ENCODE measurements around the gene NTRK1.

The NTRK1 gene

DNA sequence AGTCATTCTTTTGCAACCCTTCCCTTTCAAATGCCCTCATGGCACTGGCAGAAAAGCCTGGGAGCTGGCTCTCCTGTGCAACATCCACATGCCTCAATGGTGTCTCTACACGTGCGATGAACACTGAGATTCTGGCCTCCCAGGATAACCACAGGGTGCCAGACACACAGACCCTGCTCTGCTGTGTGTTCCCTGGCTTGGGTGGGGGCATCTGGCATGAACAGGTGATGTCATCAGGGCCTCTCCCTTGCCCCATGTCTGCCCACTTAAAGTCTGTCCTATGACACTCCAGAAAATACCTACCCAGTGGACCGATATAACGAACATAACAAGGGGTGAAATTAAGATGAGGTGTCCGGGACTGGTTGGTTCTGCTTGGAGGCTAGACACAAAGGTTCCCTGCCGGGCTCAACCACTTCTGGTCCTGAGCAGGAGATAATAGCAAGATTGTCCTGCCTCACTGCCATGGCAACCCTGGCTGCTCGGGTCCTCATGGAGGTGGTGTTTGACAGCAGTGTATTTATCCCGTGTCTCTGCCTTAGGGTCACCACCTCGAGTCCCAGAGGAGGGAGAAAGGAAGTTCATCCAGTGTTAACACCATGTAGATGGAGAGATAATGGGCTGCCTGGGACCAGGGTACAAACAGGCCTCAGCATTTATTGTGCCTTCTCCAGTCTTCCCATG is 21.1 kb upstream of the NTRK1 start:
- no peak for DNase-seq

DNA sequence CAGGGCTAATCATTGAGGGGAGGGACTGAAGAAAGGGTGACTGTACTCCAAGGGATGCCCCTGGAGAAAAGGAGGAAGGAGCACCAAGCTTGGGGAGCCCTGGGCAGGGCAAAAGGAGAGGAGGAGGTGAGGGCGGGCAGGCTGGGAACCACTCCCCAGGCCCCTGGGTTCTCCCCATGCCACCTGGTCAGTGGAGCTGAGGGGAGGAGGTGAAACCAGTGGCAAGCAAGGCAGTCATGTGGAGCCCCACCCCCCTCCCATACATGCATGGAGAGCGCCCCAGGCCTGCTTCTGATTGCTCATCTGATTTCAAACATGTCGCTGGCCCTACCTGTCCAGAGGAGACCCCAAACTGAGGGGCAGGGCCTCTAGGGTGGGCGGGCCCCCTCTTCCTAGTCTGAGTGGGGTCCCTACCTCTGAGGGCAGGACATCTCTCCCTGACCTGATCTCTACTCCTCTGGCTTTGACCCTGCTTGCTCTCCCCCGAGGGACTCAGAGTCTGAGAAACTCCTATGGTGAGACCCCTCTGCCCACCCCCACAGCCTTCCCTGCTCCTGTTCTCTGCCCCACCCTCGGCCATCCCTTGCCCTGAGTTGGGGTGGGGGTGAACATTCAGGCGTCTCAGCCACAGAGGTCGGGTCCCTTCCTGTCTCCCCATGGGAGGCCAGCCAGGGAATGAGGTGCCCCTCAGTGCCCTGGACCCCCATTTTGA is 20.3 kb upstream of the NTRK1 start:
- DNase-seq, result no peak

DNA sequence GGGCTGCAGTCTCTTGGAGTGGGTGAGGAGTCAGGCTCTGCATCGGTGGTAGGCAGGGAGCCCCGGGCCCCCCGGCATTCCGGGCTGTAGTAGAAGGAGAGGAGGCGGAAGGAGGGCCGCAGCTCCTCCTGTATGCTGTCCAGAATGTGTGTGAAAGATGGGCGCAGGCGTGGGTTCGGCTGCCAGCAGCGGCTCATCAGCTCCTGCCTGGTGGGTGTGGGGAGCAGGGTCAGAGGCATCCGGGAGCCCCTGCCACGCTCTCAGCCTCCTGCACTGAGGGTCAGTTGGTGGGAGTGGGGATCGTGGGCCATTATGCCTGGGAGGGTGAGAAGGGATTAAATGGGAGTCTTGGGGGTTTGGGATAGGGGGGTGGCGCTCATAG is 19.8 kb upstream of the NTRK1 start:
- no peak for DNase-seq

DNA sequence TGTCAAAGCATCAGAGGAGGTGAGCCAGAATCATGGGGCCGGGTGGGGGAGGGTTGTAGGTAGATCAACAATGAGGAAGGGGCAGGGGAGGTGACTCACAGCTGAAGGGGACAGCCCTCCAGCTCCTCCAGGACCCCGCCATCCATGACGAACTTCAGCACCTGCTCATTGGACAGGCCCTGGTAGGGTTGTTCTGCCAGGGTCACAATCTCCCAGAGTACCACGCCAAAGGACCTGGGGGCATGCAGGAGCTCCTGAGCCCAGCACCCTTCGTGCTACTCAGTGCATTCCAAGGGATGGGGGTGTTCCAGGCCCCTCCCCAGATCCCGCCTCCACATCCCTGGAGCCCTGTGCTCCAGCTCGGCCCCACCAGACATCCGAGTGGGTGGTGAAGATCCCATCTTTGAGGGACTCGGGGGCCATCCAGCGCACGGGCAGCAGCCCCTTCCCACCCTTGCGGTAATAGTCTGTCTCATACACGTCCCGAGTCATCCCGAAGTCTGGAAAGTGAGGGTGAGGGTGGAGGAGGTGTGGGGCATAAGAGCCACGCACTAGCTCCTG is 19.3 kb upstream of the NTRK1 start:
- DNase-seq, result no peak

DNA sequence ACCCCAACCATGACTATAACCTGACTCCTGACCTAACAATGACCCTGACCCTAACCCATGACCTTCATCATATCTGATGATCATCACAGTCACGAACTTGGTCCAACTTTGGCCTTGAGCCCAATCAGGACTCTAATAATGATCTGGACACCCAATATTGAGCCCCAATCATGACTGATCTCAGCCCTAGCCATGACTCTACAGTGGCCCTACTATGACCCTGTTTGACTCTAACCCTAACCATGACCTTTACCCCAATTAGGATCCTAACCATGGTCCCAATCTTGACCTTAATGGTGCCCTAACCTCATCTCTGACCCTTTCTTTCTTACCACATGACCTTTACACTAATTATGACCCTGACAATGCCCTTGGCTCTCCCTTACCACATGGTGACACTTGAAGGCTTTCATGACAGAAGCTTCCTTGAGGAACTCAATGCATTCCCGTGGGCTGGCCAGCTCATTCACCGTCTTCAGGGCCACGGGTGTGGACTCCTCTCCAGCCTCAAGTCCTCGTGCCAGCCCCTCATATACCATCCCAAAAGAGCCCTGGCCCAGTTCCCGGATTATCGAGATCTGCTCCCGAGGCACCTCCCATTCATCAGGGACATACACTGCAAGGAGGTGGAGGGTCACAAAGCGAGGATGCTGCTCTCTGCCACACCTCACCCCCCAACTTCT is 17.9 kb upstream of the NTRK1 start:
- no peak for DNase-seq

DNA sequence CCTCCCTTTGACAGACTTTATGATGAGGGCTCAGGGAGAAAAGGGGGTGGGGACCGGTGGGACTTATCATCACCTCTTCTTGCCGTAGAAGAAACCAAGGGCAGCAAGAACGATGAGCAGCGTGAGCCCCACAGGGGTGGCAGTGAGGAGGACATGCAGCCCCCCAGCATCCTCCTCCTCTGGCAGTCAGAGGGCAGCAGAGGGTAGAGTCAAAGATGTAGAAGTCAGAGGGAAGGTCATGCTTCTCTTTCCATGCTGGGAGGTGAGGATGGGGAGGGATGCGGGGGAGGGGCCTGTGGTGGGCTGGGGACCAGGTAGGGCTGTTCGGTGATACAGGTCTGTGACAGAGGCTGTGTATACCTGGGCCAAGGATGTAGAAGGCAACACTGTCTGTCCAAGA is 16.6 kb upstream of the NTRK1 start:
- no peak for DNase-seq

DNA sequence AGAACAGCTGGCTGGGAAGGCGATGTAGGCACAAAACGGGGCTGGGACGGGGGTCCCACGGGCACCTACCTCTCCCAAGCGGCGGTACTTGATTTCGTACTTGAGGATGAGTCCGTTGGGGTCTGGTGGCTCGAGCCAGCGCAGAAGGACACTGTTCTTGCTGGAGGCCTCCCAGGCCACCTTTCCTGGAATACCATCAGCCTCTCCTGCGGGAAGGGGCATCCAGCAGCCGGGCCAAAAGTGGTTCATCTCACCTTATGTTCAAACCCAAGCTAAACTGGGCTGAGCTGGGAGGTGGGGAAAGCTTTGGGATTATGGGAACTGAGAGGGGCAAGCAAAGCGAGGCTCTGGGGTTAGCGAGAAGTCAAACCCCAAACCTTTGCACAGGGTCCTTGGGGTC is 16.0 kb upstream of the NTRK1 start:
- DNase-seq, result no peak

DNA sequence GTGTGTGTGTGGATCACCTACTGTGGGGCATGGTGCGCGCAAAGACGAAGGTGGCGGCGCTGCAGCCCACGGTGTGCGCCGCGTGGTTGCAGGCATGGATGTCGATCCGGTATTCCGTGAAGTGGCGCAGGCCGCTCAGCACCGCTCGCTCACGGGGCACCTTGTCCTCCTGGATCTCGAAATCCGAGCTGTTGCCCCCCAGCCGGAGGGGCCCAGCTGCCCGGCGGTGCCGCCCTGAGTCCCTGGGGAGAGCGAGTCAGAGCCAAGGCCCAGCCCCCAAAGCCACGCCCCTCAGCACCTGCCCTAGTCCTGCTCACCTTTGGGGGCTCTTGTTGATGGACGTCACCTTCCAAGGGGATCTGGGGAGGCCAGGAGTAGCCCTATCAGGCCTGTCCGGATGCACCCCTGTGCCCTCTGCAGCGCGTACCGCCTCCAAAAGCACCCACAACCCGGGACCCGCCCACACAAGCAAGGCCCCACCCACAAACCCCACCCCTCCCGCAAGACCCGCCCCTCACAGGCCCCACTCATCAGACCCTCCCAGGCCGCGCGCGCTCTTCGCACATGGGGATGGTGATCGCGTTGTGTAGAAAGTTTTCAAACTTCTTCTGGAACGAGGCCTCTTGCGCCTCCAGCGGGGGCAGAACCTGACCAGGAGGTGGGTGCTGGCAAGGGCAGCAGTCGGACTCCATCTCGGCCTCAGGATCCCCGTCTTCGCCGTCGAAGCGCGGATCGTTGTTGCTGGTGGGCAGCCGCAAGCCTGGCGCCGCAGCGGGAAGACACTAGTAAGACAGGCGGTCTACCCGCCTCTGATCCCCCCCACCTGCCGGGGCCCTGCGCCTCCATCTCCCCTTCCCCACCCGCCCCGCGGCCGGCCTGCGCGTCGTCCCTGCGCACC is 15.4 kb upstream of the NTRK1 start:
- no peak for DNase-seq

DNA sequence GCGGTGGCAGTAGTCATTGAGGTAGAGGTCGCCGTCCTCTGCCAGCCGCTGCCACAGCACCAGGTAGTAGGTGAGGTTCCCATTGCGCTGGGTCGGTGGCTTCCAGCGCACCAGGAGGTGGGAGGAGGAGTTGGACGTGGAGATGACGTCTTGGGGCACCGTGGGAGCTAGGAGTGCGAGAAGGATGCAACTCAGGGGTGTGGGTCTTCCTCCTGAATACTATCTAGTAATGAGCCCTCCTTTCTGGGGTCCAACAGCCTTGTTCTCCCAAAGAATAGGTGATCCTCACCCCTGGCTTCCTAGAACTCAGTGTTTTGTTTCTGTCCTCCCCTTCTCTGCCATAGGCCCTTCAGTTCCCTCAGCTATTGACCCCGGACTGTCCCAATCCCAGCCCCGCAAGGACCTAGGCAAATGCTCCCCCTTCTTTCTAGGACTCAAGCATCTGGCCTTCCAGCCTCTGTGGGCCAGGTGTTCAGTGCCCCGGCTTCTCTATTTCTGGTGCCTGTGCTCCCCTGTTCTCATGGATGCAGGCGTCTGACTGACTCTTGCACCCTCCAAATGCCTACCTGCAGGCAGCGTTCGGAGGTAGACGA is 14.6 kb upstream of the NTRK1 start:
- no peak for DNase-seq

DNA sequence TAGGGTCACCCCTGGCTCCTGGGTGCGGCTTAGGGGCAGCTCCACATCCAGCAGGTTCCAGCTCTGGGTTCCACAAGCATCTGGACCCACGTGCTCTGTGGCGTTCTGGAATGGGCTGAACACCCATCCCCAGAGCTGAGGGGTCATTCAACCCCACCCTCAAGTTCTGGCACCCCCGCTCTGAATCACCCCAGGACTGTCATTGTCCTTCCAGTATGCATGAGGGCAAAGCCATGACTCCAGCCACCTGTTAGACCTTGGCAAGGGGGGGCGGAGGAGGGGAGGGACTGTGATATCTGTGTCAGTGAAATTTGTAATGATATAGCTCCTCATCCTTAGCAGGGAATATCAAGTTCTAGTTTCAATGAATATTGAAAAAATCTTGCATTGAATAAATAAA is 14.0 kb upstream of the NTRK1 start:
- no peak for DNase-seq

DNA sequence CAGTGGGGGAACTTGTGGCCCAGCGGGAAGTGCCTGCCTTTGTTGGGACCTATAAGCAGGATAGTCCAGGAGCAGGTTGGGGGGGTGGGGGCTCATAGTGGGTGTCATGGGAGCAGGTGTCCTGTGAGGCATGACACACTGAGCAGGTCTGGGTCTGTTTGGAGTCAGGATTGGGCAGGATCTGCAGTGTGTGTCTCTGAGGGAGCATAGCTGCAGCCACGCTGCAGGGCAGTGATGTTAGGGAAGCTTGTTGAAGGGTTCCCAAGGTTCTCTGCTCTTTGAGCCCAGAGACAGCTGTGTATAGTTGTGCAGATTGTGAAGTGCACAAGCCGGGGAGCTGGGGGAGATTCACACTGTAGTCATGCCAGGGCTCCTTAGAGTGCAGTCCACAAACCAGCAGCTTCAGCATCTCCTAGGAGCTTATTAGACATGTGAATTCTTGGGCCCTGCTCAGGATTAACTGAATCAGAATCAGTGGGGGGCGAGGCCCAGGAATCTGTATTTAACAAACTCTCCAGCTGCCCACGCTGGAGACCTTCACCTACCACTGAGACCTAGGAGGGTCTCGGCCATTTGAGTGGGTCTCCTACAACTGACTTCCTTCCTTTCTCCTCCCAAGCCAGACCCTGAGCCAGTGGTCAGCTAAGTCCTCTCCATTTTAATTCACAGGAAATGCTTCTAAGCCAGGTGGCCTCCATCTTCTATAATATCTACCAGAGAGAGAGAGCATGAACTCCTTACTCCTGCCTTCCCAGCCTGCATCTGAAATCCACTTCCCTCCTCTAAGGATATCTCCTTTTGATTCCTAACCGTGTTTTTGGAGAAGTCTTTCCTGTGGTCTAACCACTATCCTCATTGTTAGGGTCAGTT is 12.8 kb upstream of the NTRK1 start:
- no peak for DNase-seq

DNA sequence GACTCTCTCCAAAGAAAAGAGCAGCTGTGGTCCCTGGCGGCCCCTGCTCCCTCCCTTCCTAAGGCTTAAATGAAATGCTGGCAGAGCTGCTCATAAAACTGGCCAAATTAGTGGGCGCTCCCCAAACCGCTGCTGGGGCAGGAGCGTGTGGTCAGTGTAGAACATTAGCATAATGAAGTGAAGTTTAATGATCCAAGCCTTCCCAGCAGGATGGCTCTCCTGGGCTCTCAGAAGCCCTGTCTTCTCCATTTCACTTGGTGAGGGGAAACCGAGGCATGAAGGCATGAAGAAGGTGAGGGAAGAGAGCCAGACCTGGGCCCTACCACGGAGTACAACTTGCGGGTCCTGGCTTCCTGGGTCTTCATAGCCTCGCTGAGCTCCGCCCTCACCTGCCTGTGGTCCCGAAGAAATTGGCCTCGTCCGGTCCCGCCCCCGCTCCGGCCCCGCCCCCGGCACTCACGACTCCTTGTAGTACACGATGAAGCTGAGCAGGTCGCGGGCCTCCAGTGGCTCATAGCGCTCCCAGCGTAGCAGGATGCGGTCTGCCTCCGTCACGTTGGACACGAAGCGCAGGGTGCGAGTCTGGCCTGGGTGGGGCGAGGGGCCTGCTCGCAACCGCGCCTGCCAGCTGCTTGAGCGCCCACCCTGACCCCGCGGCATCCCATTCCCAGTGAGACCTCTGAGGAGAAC is 12.1 kb upstream of the NTRK1 start:
- DNase-seq, result no peak

DNA sequence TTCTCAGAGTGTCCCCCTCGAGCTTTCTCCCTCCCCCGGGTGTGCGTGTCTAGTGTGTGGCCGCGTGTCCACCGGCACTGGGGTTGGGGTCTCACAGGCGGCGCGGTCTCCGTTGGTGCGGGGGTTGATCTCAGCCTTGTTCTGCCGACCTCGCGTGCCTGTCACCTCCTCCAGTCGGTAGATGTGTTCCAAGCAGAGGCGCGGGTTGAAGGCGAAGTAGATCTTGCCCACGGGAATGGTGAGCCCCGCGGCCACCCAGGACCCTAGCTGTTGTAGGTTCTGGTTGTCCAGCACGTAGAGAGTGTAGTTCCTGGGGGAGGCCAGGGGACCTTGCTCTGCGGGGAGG is 11.5 kb upstream of the NTRK1 start:
- no peak for DNase-seq

DNA sequence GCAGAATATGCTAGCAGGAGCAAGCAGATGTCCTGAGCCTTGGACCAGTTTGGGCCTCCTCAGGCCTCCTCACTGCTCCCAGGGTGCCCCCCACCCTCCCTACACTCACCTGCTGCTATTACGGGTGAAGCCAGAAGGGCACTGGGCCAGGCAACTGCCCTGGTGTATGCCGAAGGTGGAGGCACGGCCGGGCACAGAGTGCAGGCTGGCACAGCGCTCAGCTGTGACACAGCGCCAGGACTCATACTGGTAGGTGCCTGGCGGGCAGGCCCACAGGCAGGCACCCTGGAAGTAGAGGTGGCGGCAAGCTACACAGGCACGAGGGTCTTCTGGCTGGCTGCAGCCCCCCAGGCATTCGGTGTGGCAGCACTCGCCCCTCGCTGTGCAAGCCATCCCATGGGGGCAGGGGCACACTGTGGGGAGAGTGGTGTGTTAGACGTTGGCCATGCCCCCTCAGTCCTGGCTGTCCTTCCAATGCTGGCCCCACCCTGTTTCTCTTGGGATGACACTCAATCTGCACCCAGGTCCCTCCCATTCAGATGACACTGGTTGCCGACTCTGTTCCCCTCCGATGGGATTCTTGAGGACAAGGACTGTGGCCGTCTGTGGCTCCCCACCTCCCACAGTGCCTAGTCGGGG is 8.8 kb upstream of the NTRK1 start:
- DNase-seq, result no peak

DNA sequence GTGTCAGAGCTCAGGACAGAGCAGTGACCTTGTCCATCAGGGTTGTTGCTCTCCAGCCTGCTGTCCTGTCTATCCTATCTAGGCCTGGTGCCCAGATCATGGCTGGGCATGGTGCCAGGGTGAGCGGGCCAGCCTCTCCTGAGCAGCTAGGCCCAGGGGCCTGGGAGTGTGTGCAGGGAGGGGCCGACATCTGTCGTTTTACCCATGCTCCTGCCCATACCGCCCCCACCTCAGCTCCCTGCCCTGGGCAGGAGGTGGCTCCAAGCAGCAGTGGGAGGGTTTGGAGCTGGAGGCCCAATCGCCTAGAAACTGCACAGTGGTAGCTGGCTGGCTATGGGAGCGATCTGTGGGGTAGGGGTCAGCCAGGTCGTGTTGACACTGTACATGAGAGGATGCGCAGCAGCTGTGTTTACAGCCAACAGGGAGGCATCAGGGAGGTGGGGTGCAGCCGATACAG is 8.2 kb upstream of the NTRK1 start:
- DNase-seq, result peak; percentile 59

DNA sequence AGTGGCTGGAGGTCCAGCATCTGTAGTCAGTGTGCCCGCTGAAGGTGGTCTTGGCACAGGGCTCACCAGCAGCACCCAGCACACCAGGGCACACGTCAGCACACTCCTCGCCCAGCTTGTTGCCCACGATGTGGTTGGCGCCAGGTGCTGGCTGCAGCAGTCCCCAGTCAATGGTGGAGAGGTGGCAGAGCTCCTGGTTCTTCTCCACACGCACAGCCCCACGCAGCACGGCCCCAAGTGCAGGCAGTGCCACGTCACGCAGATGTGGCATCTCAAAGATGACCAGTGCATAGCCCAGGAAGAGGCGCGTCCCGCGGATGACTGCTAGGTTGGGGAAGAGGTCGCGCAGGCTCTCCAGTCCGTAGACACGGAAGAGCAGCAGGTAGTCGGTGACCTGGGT is 6.9 kb upstream of the NTRK1 start:
- DNase-seq, result no peak

DNA sequence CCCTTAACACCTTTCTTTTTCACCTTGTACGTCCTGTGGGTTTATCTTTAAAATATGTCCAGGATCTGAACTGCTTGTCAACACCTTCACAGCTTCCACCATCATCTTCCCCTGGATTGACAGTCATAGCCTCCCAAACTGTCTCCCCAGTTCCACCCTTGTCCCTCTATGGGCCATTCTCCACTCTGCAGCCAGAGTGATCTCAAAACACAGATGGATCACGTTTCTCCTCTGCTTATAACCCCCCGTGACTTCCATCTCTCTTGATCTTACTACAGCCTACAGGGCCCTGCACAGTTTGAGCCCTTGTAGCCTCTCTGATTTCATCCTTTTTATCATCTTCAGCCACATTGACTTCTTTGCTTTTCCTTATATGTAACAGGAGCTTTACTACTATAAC is 6.0 kb upstream of the NTRK1 start:
- DNase-seq, result no peak

DNA sequence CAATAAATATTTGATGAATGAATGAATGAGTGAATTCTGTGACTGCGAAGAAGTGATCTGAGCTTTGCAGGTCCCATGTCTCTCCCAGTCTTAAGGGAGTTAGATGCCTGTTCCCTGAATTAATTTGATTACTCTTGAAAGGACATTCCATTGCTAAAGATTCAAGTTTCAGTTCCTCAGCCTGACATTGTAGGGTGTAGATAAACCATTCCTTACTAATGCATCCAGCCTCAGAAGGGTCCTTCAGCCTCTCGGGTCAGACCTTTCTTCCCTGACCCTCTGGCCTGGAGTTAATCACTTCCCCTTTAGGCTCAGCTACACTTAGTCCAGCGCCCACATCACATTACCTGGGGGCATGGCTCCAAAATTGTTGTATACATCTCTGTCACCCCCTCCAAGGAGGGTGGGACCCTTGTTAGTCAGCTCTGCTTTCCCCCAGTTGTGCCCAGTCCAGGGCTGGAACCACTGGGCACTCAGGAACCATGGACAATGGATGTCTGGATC is 4.3 kb upstream of the NTRK1 start:
- DNase-seq, result no peak

DNA sequence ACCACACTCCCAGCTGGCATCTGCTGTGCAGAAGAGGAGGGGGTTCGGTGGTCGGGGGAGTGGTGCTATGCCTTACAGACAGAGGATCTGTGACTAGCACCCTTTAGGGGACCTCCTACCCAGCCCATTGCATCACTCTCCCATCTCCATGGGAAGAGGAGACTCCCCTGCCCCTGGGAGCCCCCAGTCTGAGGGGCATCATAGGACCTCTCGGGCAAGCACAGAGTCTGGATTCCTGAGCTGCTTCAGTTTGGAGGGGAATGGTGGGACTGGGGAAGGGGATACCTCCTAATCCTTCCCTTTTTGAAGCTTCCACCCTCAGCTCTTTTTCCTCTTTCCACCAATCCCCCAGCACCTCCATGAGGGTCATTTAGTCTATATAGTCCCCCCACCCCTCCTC is 3.1 kb upstream of the NTRK1 start:
- no peak for DNase-seq

DNA sequence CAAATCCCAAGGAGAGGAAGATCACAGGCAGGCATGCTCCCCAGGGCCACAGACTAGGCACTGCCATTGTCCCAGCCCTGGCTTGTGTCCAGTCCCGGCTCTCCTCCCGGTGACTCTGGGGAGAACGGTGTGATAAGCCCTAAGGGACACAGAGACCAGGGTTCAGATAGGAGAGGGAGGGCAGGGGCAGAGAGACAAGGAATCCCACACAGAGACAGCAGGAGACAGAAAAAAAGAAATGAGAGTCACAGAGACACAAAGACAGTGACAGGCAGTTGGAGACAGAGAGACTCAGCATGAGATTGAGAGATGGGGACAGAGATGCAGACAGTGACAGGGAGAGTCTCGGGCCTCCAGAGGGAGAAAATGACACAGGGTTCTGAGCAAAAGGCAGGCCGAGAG is 2.1 kb upstream of the NTRK1 start:
- DNase-seq, result no peak
